A673 (cell line): ENCODE results near the gene EDA.

Experiments
- EZH2 ChIP-seq: fragments of 200-600 bp; sonication (generic); IDR thresholded peaks from 2 replicates; pipeline ENCODE4 v1.6.1; 2017; ENCODE audit warnings: borderline replicate concordance, low read depth, mild to moderate bottlenecking, mixed read lengths, antibody characterized with exemption, low read length; ENCODE audit not compliant: poor library complexity, severe bottlenecking
- TF ChIP-seq, protein P1 (sequence below): fragments of 300-800, 200-600 bp; sonication (generic); conservative IDR thresholded peaks from 2 replicates; pipeline ENCODE4 v1.5.1; 2017; ENCODE audit warnings: low read depth, mild to moderate bottlenecking, antibody characterized with exemption, low read length, moderate library complexity, mixed read lengths

DNA sequence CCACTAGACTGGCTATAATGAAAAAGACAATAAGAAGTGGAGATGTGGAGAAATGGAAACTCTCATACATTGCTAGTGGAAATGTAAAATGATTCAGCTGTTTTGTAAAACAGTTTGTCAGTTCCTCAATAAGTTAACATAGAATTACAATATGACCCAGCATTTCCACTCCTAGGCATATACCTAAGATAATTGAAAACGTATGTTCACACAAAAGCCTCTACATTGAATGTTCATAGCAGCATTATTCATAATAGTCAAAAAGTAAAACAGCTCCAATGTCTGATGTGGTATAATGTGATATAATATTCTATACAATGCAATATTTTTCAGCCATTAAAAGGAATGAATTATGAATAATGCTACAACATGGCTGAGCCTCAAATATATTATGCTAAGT, 10.2 kb downstream of the EDA start:
- TF ChIP-seq, protein P1, sequence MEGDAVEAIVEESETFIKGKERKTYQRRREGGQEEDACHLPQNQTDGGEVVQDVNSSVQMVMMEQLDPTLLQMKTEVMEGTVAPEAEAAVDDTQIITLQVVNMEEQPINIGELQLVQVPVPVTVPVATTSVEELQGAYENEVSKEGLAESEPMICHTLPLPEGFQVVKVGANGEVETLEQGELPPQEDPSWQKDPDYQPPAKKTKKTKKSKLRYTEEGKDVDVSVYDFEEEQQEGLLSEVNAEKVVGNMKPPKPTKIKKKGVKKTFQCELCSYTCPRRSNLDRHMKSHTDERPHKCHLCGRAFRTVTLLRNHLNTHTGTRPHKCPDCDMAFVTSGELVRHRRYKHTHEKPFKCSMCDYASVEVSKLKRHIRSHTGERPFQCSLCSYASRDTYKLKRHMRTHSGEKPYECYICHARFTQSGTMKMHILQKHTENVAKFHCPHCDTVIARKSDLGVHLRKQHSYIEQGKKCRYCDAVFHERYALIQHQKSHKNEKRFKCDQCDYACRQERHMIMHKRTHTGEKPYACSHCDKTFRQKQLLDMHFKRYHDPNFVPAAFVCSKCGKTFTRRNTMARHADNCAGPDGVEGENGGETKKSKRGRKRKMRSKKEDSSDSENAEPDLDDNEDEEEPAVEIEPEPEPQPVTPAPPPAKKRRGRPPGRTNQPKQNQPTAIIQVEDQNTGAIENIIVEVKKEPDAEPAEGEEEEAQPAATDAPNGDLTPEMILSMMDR, result no peak
- TF ChIP-seq EZH2, result no peak
